A673 (cell line): ENCODE data around the gene SYNJ1.

Experiments used
- EZH2 ChIP-seq: fragments of 200-600 bp; sonication (generic); IDR thresholded peaks from 2 replicates; pipeline ENCODE4 v1.6.1; 2017; ENCODE audit warnings: borderline replicate concordance, low read depth, mild to moderate bottlenecking, mixed read lengths, antibody characterized with exemption, low read length; ENCODE audit not compliant: poor library complexity, severe bottlenecking
- TF ChIP-seq, protein P1 (sequence below): fragments of 300-800, 200-600 bp; sonication (generic); conservative IDR thresholded peaks from 2 replicates; pipeline ENCODE4 v1.5.1; 2017; ENCODE audit warnings: low read depth, mild to moderate bottlenecking, antibody characterized with exemption, low read length, moderate library complexity, mixed read lengths

- TF ChIP-seq, protein P1, sequence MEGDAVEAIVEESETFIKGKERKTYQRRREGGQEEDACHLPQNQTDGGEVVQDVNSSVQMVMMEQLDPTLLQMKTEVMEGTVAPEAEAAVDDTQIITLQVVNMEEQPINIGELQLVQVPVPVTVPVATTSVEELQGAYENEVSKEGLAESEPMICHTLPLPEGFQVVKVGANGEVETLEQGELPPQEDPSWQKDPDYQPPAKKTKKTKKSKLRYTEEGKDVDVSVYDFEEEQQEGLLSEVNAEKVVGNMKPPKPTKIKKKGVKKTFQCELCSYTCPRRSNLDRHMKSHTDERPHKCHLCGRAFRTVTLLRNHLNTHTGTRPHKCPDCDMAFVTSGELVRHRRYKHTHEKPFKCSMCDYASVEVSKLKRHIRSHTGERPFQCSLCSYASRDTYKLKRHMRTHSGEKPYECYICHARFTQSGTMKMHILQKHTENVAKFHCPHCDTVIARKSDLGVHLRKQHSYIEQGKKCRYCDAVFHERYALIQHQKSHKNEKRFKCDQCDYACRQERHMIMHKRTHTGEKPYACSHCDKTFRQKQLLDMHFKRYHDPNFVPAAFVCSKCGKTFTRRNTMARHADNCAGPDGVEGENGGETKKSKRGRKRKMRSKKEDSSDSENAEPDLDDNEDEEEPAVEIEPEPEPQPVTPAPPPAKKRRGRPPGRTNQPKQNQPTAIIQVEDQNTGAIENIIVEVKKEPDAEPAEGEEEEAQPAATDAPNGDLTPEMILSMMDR = no peak
- TF ChIP-seq EZH2 = no peak
These were observed 40.7 kb upstream of the SYNJ1 start for GRCh38 chr21:32768530-32768929.
